HG02981 (cell line): Measurements from ENCODE around the gene ADGRF1.
"Not testable (repeated sequence)": the region's sequence is repeated elsewhere in the genome, so short reads cannot be mapped to it uniquely, and the experiment has no call there.

ENCODE experiments used
- ATAC-seq: cut with Tn5 transposase; IDR thresholded peaks from one replicate; pipeline ENCODE4 v1.9.1; 2021; ENCODE audit warnings: mild to moderate bottlenecking, moderate library complexity; ENCODE audit not compliant: unreplicated experiment

ADGRF1 gene

DNA sequence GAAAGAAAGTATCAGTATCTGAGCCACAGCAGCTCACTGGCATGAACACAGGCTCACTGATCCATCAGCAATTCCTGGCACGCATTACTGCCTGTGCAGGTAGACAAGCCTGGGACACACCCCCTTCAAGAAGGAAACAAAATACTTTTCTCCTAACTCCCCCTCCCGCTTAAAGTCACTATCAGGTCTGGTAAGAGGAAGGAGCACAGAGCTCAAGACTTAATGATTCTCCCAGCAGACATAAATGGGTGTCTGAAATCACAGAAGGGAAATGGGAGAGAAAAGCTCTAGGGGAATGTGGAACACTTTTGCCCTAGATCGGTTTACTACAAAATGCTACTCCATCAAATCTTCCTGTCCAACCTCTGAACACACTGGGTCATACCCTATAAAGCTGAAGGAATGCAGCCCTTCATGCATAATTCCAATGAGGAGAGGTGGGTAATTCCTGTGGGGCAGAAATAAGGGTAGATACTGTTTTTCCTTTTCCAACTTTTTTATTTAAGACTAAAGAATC, at the start of gene ADGRF1:
TSS of gene ADGRF1 (minus strand) at position 58 of the 517 bp plus-strand sequence. CDS start 13,271 bp downstream, outside the sequence.
- no peak for ATAC-seq

DNA sequence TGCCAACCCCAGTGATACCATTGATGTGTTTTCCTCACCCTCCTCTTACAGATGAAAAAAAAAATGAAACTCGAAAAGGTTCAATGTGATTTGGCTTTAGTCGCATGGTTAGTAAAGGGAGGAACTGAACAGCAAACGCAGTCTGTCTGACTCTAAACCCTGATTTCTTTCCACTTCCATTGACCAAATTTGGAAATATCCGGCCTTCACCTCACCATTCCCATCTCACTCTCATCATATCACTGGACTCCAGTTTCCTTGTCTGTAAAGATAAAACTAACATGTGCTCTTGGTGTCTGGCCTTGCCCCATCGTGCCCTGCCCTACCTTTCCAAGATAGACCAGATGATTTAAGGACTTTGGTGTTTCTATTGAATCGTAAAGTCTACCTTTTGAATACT, 48.7 kb upstream of the ADGRF1 start:
- no peak for ATAC-seq

GRCh38 chr6:47089473-47089872, 47.3 kb upstream of the ADGRF1 start:
- not testable (repeated sequence) for ATAC-seq

DNA sequence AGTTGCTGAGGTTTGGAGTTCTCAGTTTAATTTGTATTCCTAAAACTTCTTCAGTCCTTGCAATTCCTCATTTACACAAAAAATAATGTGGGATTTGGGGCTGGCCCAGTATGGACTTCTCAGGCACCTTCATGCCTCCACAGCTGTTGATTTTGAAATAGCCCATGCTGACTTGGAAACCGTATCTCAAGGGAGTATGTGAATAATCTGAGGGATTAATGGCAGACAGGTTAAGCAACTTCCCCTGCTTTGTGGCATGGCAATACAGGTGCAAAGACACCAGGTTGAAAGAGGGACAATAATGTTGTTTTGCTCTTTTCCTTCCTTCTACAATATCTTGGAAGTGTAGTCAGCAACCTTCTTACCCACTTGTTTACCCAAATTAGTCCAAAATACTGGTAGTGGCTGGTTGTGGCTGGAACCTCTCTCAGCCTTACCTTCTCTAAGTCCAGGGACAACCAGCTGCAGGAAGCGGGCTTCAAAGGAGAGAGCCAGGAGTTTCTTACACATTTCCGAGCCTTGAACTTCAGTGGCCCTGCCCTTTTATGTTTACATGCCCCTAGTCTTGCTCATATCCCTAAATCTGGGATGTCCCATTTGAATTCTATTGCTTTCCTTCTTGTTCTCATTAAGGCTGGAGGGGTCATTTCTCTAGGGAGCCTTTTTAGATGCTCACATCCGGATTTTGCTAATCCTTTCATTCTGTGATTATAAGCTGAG, 44.1 kb upstream of the ADGRF1 start:
- ATAC-seq, result no peak

DNA sequence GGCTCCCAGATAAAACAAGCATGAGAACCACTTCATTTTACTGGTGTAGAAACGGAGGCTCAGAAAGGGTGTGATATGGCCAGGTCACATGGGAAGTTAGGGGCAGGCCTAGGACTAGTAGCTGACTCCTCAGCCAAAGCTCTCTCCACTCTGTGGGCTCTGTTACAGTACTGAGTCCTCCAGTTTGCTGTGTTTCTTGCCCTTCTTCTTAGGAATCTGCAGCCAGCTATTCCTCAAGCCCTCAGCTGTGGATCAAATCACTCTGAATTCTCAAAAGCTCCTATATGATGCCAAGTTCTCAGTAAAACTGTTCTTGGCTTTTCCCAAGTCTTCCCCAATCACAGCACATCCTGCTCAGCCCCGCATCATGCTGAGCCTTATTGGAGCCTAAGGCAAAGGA, 42.5 kb upstream of the ADGRF1 start:
- ATAC-seq, result no peak

DNA sequence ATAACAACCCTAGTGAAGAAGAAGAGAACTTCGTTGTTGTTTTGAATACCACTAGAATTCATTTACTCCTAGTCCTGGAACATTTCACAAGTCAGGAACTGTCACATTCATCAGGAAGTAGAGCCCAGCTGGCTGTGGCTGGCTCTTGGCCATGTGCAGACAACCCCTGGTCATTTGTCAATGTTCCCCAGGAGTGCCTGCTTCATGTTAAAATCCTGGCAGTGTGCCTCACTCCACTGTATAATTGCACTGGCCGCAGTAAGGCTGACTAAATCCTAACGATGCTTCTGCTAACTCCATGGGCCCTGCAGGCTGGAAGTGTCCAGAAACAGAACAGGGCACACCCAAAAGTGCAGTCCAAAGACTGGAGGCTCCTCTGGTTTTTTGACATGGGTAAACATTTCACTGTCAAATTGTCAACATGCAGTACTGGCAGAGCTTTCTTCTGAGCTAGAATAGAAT, 41.5 kb upstream of the ADGRF1 start:
- ATAC-seq, result no peak

DNA sequence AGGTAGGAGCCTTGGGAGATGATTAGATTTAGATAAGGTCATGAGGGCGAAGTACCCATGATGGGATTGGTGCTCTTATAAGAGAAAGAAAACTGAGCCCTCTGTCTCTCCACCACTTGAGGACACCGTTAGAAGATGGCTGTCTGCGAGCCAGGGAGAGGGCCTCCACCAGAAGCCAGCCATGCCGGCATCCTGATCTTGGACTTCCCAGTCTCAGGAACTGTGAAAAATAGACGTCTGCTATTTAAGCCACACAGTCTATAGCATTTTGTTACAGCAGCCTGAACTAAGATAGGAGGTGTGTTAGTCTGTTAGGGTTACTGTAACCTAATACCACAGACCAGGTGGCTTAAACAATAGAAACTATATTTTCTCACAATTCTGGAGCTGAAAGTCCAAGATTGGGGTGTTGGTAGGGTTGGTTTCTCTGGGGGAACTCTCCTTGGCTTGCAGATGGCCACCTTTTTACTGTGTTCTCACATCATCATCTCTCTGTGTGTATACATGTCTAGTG, 38.0 kb upstream of the ADGRF1 start:
- no peak for ATAC-seq

DNA sequence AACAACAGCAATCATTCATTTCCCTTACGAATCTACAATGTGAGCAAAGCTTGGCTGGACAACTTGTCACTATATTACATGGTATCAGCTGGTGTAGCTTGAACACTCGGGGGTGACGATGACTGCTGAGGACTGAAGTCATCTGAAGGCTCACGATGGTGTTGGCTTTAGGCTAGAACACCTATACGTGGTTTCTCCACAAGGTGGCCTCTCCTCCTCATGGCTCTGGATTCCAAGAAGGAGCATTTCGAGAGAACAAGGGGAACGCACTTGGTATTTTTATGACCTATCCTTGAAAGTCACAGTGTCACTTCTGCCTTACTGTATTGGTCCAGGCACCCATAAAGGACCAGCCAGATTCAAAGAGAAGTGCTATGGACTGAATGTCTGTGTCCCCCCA, 37.5 kb upstream of the ADGRF1 start:
- no peak for ATAC-seq

GRCh38 chr6:47078991-47079390, 36.9 kb upstream of the ADGRF1 start:
- no peak for ATAC-seq

- no peak for ATAC-seq
Measured at GRCh38 chr6:47076422-47077344, 34.6 kb upstream of the ADGRF1 start.

DNA sequence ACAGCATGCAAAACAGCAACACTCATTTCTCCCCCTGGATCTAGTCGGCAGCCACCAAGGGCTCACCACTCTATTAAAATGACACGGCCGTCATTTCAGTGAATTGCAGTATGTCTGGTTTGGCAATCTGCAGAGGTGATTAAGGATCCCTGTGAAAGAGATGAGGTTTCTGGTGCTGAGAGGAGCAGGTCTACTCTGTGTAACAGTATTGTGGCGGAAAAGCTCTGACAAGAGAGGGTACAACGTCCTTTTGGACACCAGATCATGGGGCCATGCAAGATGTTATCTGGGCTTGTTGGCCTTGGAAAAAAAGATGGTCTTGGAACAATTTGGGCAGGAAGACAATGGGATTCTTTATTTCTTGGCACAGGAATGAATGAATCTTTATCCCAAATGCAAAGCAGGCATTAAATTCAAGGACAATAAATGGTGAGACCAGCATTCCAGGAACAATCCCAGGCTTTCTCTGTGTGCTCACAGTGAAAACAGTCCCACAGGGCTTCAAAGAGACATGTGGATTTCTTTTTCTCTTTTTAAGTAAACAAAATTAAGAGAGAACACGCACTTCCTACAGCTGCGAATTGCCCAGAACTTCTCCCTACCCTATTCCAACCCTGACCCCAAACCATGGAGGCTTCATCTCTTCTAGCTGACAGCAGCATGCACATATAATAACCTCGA, 33.7 kb upstream of the ADGRF1 start:
- ATAC-seq, result no peak

GRCh38 chr6:47075168-47075567, 33.0 kb upstream of the ADGRF1 start:
- ATAC-seq, result no peak

DNA sequence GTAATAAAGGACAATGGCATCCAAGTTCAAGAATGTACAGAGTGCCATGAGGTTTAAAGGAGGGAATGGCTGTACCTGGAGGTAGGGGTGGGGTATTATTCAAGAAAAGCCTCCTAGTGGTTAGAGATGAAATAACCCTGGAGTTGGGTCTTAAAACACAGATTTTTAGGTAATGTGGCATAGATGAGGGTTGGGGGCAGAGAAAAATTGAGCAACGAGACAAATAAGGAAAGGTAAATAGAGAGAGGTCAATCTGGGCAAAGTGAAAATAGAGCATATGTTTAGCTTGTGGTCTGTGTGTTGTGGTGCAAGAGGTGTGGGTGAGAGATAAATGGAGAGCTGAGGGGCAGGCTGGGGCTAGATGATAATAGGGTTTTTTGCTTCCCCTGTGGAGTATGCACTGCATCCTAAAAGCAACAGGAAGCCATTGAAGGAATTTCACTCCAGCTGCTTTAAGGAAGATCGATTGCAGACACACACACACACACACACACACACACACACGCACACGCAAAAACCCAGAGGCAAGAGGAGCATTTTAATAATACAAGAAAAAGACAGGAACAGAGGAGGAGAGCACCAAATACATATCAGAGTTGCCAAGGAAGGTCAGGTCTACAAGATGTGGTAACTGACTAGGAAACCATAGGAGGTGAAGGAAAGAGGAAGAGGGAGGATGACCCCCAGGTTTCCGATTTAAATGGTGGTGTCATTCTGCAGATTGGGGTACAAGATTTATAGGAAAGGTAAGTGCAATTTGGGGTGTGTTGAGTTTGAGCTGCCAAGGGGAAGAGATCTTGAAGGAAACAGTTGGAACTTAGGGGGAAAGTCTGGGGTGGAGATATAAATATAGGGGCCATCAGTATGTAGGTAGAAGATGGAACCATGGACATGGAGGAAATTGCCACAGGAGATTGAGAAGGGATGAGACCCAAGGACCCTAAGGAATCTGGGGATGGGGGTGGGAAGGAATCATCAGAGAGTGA, 31.3 kb upstream of the ADGRF1 start:
- ATAC-seq, result no peak

- ATAC-seq, result no peak
Measured at GRCh38 chr6:47072667-47073066, 30.5 kb upstream of the ADGRF1 start.

- ATAC-seq, result no peak
Measured at GRCh38 chr6:47071681-47072080, 29.5 kb upstream of the ADGRF1 start.

- no peak for ATAC-seq
Measured at GRCh38 chr6:47070461-47070860, 28.3 kb upstream of the ADGRF1 start.

GRCh38 chr6:47069156-47069555, 27.0 kb upstream of the ADGRF1 start:
- ATAC-seq, result no peak

DNA sequence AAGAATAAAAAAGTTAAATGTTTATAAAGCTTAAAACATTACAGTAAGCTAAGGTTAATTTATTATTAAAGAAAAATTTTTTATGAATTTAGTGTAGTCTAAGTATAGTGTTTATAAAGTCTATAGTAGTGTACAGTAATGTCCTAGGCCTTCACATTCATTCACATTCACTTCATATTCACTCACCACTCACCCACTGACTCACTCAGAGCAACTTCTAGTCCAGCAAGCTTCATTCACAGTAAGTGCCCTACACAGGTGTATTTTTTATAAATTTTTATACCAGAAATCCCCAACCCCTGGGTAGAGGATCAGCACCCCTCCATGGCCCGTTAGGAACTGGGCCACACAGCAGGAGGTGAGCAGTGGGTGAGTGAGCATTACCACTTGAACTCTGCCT, 24.3 kb upstream of the ADGRF1 start:
- no peak for ATAC-seq

DNA sequence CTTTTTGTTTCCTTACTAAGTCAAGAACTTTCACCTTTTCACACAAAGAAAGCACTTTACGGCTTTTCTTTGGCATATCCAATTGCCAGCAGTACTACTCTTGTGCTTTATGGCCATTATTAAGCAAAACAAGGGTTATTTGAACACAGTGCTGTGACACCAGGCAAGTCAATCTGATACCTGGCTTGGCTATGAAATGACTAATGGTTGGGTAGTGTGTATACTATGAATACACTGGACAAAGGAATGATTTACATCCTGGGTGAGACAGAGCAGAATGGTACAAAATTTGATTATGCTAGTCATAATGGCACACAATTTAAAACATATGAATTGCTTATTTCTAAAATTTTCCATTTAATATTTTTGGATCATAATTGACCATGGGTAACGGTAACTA, 22.1 kb upstream of the ADGRF1 start:
- peak; percentile 83 for ATAC-seq

DNA sequence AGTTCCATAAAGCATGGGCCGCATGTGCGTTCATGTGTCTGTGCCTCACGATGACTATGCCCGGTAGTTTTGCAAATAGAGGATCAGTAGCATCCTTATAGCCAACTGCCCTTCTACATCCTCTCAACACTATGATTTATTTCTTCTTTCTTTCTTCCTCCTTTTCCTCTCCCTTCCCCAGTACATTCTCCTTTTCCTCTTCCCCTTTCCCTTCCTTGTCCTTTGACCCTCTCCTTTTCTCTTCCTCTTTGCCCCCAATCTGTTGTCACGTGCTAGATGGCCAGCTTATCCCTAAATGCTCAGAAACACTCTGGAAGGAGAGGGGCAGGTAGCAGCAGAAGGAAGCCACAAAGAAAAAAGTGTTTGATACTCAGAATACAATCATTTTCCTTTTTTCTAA, 20.2 kb upstream of the ADGRF1 start:
- ATAC-seq, result no peak
